OCI-LY7 (cell line): ENCODE data around the gene F2RL3. TPM values are rescaled to one million over a fixed set of nuclear protein-coding genes. Genes with fewer than 3 reads are reported as not detected.

Source experiments
- BruUV-seq: library from RNA; stranded (reverse); fragments of 400-500 nt; replicated peaks from 2 replicates; lab custom pipeline; 2021; lab: Mats Ljungman, UMichigan
- CTCF ChIA-PET: fragments of 300-600 bp; sonication (Branson Sonifier 250); formaldehyde crosslinking; loops from one replicate; lab custom pipeline; 2022; ENCODE audit warnings: antibody characterized with exemption; ENCODE audit not compliant: unreplicated experiment; lab: Charles Lee
- POLR2A ChIA-PET: fragments of 300-600 bp; sonication (Branson Sonifier 250); formaldehyde crosslinking; loops from one replicate; lab custom pipeline; 2022; ENCODE audit warnings: antibody characterized with exemption; lab: Charles Lee
- DNase-seq: peaks from one replicate; pipeline ENCODE4 v3.0.0-alpha.2; 2015; ENCODE audit warnings: low spot score
- H2AFZ ChIP-seq: fragments of 200-600 bp; sonication (generic), shearing (Covaris generic); 2 replicates; pipeline ENCODE4 v1.6.1; 2014; ENCODE audit warnings: mild to moderate bottlenecking, antibody characterized with exemption, low read length, moderate library complexity
- H3K27ac ChIP-seq: fragments of 200-600 bp; sonication (generic); 2 replicates; pipeline ENCODE4 v1.5.1; 2014; ENCODE audit warnings: mixed run types, low read depth, mild to moderate bottlenecking, moderate library complexity, low read length, inconsistent platforms; ENCODE audit not compliant: poor library complexity, severe bottlenecking
- H3K36me3 ChIP-seq: fragments of 200-600 bp; sonication (generic); 2 replicates; pipeline ENCODE4 v1.6.1; 2014; ENCODE audit warnings: mild to moderate bottlenecking, antibody characterized with exemption, low read length, moderate library complexity, mixed read lengths; ENCODE audit not compliant: insufficient read depth
- H3K4me1 ChIP-seq: fragments of 200-600 bp; sonication (generic); 2 replicates; pipeline ENCODE4 v1.5.1; 2014; ENCODE audit warnings: mild to moderate bottlenecking, low read length; ENCODE audit not compliant: insufficient read depth, poor library complexity, severe bottlenecking
- H3K4me2 ChIP-seq: fragments of 200-600 bp; sonication (generic); 2 replicates; pipeline ENCODE4 v1.6.1; 2014; ENCODE audit warnings: mild to moderate bottlenecking, low read length
- H3K4me3 ChIP-seq: fragments of 200-600 bp; sonication (generic); 2 replicates; pipeline ENCODE4 v1.5.1; 2014; ENCODE audit warnings: mild to moderate bottlenecking, low read depth, low read length; ENCODE audit not compliant: poor library complexity, severe bottlenecking
- H3K79me2 ChIP-seq: fragments of 200-600 bp; sonication (generic); 2 replicates; pipeline ENCODE4 v1.6.1; 2016; ENCODE audit warnings: low read depth, mild to moderate bottlenecking, low read length, moderate library complexity, mixed read lengths; ENCODE audit not compliant: insufficient read depth
- H3K9me2 ChIP-seq: fragments of 200-600 bp; sonication (generic); 2 replicates; pipeline ENCODE4 v1.6.1; 2016; ENCODE audit warnings: mild to moderate bottlenecking, low read length, mixed read lengths; ENCODE audit not compliant: insufficient read depth
- H3K9me3 ChIP-seq: fragments of 200-600 bp; sonication (generic); 2 replicates; pipeline ENCODE4 v1.6.1; 2014; ENCODE audit warnings: mild to moderate bottlenecking, mixed run types, low read length, mixed read lengths
- H4K20me1 ChIP-seq: fragments of 200-600 bp; sonication (generic); 2 replicates; pipeline ENCODE4 v1.6.1; 2014; ENCODE audit warnings: mild to moderate bottlenecking, antibody characterized with exemption, low read length, moderate library complexity, mixed read lengths; ENCODE audit not compliant: insufficient read depth
- CTCF ChIP-seq: fragments of 200-600 bp; sonication (generic); conservative IDR thresholded peaks from 2 replicates; pipeline ENCODE4 v1.5.1; 2014; ENCODE audit warnings: mild to moderate bottlenecking, antibody characterized with exemption, low read length, moderate library complexity, mixed read lengths
- EZH2phosphoT487 ChIP-seq: fragments of 200-600 bp; sonication (generic); IDR thresholded peaks from 2 replicates; pipeline ENCODE4 v1.6.1; 2018; ENCODE audit warnings: low read depth, borderline replicate concordance, mild to moderate bottlenecking, mixed run types, antibody characterized with exemption, low read length, moderate library complexity, mixed read lengths
- intact Hi-C: fragments of 100-400 bp; cut with micrococcal nuclease; formaldehyde crosslinking; loops from one replicate; pipeline ENCODE4 v1.10.0; 2022; ENCODE audit not compliant: unreplicated experiment
- total RNA-seq, 2 experiments: library from RNA; depleted of rRNA in 1 of 2; stranded (reverse); fragments of >200 nt in 1 of 2; shearing (Covaris generic) in 1 of 2; gene quantifications; 2 replicates each; pipeline ENCODE4 v1.2.3, GENCODE V29; 2014 to 2022

F2RL3 gene
- total RNA-seq, 2 experiments from 2014 or later = 0.10 TPM; not detected in 1

DNA sequence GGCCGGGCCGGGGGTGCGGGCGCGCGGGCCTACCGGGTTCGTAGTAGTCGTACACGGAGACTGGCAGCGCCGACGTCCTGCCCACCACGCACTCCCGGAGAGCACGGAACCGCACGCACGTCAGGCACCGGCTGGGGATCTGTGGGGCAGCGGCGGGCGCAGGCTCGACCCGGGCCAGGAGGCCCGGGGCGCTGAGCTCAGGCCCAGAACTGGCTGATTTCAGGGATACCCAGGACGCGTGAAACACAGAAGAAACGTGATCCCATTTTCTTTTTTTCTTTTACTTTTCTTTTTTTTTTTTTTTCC lies 9.0 kb downstream of the F2RL3 start:
- H3K4me2 ChIP-seq = peak overlapping the region; percentile 71
- BruUV-seq = no TSS peak
- CTCF ChIA-PET = no interaction called here

GRCh38 chr19:16898361-16899015 lies 9.7 kb downstream of the F2RL3 start:
- Histone ChIP-seq H3K9me2 (no peaks in the 10 kb centered on the region), H4K20me1 (no peaks in the 10 kb centered on the region), H2AFZ (no peak overlapping the region), H3K36me3 (no peaks in the 10 kb centered on the region), H3K9me3 (no peaks in the 10 kb centered on the region), H3K4me1 (peaks cover 21% of the 10 kb centered on the region), H3K4me2 (no peak overlapping the region), H3K4me3 (no peak overlapping the region), H3K27ac (no peak overlapping the region), H3K79me2 (no peaks in the 10 kb centered on the region)
- intact Hi-C loops = loop anchor here (1.0 to 10.0 kb wide), 6 partner anchors 71 to 346 kb away; partner anchors contain the start of genes NR2F6 and SIN3B
- DNase-seq = no peak
- TF ChIP-seq CTCF = no peak
- no peak for TF ChIP-seq EZH2phosphoT487
- ChIA-PET POLR2A (no interaction called here), CTCF (no interaction called here)
- no TSS peak for BruUV-seq

More for the DNA sequence above, 9.0 kb downstream of the F2RL3 start:
- Histone ChIP-seq H3K79me2 (no peaks in the 10 kb centered on the region), H3K4me1 (peaks cover 28% of the 10 kb centered on the region), H3K9me2 (no peaks in the 10 kb centered on the region), H3K27ac (no peak overlapping the region), H3K36me3 (no peaks in the 10 kb centered on the region), H3K4me3 (peak overlapping the region; percentile 75), H4K20me1 (no peaks in the 10 kb centered on the region), H3K9me3 (no peaks in the 10 kb centered on the region), H2AFZ (peak overlapping the region; percentile 66)
- no peak for TF ChIP-seq CTCF
- TF ChIP-seq EZH2phosphoT487 = no peak
- POLR2A ChIA-PET = no interaction called here
- no peak for DNase-seq
- intact Hi-C loops = loop anchor here (2.0 to 10.0 kb wide), 5 partner anchors 71 to 347 kb away; partner anchors contain the start of genes NR2F6 and SIN3B

DNA sequence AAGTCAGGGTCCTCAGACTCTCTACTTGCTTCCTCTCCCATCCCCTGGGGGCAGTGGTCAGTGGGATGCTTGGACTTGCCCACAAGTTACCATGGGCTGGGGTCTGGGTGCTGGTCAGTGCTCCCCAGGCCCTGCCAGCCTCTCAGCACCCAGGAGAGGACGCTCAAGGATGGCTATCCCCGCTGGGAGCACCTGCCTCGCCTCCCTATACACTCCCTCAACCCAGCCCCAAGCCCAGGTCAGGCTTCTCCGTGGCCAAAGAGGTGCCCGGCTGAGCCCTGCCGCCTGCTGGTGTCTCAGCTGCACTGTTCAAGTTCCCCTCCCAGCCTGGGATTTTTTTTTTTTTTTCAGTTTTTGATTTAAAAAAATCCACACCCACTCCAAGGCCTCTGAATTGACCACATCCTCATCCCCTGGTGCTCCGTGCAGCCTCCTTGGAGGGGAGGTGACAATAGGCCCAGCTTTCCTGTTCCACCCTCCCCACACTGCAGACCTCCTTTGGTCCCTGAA lies 10.8 kb downstream of the F2RL3 start:
- peaks cover 9% of the 10 kb centered on the region for H3K4me1 ChIP-seq

More for the DNA sequence above, 10.8 kb downstream of the F2RL3 start:
- peak overlapping the region; percentile 10; the same call in 1 of the 2 replicates for H3K4me2 ChIP-seq
- no peaks in the 10 kb centered on the region for H3K9me3 ChIP-seq
- CTCF ChIA-PET = no interaction called here
- POLR2A ChIA-PET = no interaction called here
- H3K9me2 ChIP-seq = no peaks in the 10 kb centered on the region
- TF ChIP-seq CTCF (peak; percentile 80), EZH2phosphoT487 (no peak)
- BruUV-seq = no TSS peak
- intact Hi-C loops = loop anchor here (1.0 to 10.0 kb wide), 6 partner anchors 72 to 345 kb away; partner anchors contain the start of genes NR2F6 and SIN3B
- DNase-seq = peak; percentile 62
- no peak overlapping the region for H2AFZ ChIP-seq
- H3K36me3 ChIP-seq = no peaks in the 10 kb centered on the region
- H3K79me2 ChIP-seq = no peaks in the 10 kb centered on the region
- no peak overlapping the region for H3K4me3 ChIP-seq
- H3K27ac ChIP-seq = no peak overlapping the region
- H4K20me1 ChIP-seq = no peaks in the 10 kb centered on the region
